ENCODE results near the gene OGG1. TPM values are rescaled to one million over a fixed set of nuclear protein-coding genes. Genes with fewer than 3 reads are reported as not detected.

OGG1 gene
- total RNA-seq, 4 donors from 2014 or later, result 26.8 to 54.9 (median 40.6) TPM

DNA sequence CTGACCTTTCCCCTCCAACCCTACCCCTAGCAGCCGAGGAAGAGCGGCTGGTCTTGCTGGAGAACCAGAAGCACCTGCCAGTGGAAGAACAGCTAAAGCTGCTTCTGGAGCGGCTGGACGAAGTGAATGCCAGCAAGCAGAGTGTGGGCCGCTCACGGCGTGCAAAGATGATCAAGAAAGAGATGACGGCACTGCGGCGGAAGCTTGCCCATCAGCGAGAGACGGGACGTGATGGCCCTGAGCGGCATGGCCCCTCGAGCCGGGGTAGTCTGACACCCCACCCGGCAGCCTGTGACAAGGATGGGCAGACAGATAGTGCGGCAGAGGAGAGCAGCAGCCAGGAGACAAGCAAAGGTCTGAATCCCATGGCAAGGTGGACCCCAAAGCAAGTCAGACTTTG, 6.2 kb upstream of the OGG1 start:
- Histone ChIP-seq H3K27me3 (no peaks in the 10 kb centered on the region), H3K4me3 (no peak overlapping the region), H3K36me3 (peaks cover 17 to 100% (median 67%) of the 10 kb centered on the region in 3 donors), H3K4me1 (peaks cover 0 to 2% (median 0%) of the 10 kb centered on the region in 4 donors), H3K27ac (no peak overlapping the region), H3K9me3 (no peaks in the 10 kb centered on the region)
- 93 to 94% methylated on average over 18 of the region's 18 CpGs for WGBS, 2 donors
- DNase-seq (ENCODE audit: low spot score in 2 of 2), result no peak
- TF ChIP-seq CTCF (IDR thresholded peaks at IDR 0.05), result no peak
- TF ChIP-seq EP300 (IDR thresholded peaks at IDR 0.05), result no peak
- no peak for TF ChIP-seq POLR2A (IDR thresholded peaks at IDR 0.05)

DNA sequence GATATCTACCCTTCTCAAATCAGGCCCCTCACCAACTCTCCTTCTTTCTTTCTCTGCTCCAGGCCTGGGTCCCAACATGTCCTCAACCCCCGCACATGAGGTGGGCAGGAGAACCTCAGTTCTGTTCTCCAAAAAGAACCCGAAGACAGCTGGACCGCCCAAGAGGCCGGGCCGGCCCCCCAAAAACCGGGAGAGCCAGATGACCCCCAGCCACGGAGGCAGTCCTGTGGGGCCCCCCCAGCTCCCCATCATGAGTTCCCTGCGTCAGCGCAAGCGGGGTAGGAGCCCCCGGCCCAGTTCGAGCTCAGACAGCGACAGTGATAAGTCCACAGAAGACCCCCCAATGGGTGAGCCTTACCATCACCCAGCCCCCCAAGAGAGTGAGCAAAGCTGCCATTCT, 5.6 kb upstream of the OGG1 start:
- no peak for DNase-seq (ENCODE audit: low spot score in 2 of 2)
- peaks cover 0 to 8% (median 4%) of the 10 kb centered on the region in 4 donors for H3K4me1 ChIP-seq
- 90 to 100% methylated on average over 4 to 13 of the region's 13 CpGs for WGBS, 2 donors
- TF ChIP-seq EP300 (IDR thresholded peaks at IDR 0.05) (no peak), POLR2A (IDR thresholded peaks at IDR 0.05) (no peak), CTCF (IDR thresholded peaks at IDR 0.05) (no peak)
- H3K27me3 ChIP-seq, result no peaks in the 10 kb centered on the region
- H3K4me3 ChIP-seq, result no peak overlapping the region
- peaks cover 16 to 97% (median 61%) of the 10 kb centered on the region in 3 donors for H3K36me3 ChIP-seq
- H3K27ac ChIP-seq, result no peak overlapping the region
- H3K9me3 ChIP-seq, result no peaks in the 10 kb centered on the region

GRCh38 chr3:9745521-9745920, 4.2 kb upstream of the OGG1 start:
- Histone ChIP-seq H3K27me3 (no peaks in the 10 kb centered on the region), H3K36me3 (peaks cover 11 to 84% (median 47%) of the 10 kb centered on the region in 3 donors), H3K9me3 (no peaks in the 10 kb centered on the region), H3K4me1 (peaks cover 0 to 14% (median 9%) of the 10 kb centered on the region in 4 donors), H3K4me3 (no peak overlapping the region), H3K27ac (no peak overlapping the region)
- TF ChIP-seq CTCF (IDR thresholded peaks at IDR 0.05), result no peak
- TF ChIP-seq EP300 (IDR thresholded peaks at IDR 0.05), result no peak
- TF ChIP-seq POLR2A (IDR thresholded peaks at IDR 0.05), result no peak
- no peak for DNase-seq (ENCODE audit: low spot score in 2 of 2)
- WGBS, 2 donors, result 89 to 90% methylated on average over 12 of the region's 12 CpGs

- WGBS, 2 donors, result 79 to 80% methylated on average over 5 of the region's 5 CpGs
- Histone ChIP-seq H3K4me1 (peaks cover 0 to 22% (median 17%) of the 10 kb centered on the region in 4 donors), H3K36me3 (peaks cover 11 to 78% (median 39%) of the 10 kb centered on the region in 3 donors), H3K27ac (no peak overlapping the region), H3K9me3 (no peaks in the 10 kb centered on the region), H3K4me3 (no peak overlapping the region), H3K27me3 (no peaks in the 10 kb centered on the region)
- no peak for DNase-seq (ENCODE audit: low spot score in 2 of 2)
- TF ChIP-seq EP300 (IDR thresholded peaks at IDR 0.05), result no peak
- TF ChIP-seq POLR2A (IDR thresholded peaks at IDR 0.05), result no peak
- no peak for TF ChIP-seq CTCF (IDR thresholded peaks at IDR 0.05)
Measured at GRCh38 chr3:9746330-9746729, 3.4 kb upstream of the OGG1 start.

DNA sequence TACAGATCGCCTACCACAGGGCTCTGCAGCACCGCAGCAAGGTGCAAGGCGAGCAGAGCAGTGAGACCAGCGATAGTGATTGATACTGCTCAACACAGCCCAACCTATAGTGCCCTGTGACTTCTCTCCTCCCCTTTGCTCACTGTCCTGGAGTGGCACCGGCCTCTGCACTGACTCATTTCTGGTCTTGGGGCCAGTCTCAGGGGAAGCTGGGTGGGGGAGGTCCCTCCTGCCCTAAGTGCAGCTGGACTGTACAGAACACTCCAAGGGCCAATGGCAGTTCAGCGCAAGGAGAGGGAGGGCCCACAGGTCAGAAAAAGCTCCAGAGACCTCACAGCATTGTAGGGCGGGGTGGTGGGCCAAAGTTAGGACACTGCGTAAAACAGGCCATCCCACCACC, 2.5 kb upstream of the OGG1 start:
- peaks cover 10 to 78% (median 30%) of the 10 kb centered on the region in 3 donors for H3K36me3 ChIP-seq
- no peak overlapping the region for H3K27ac ChIP-seq
- 81 to 92% methylated on average over 8 of the region's 8 CpGs for WGBS, 2 donors
- no peak for DNase-seq (ENCODE audit: low spot score in 2 of 2)
- no peak for TF ChIP-seq POLR2A (IDR thresholded peaks at IDR 0.05)
- TF ChIP-seq EP300 (IDR thresholded peaks at IDR 0.05), result no peak
- TF ChIP-seq CTCF (IDR thresholded peaks at IDR 0.05), result no peak
- no peaks in the 10 kb centered on the region for H3K27me3 ChIP-seq
- H3K4me1 ChIP-seq, result peaks cover 0 to 31% (median 20%) of the 10 kb centered on the region in 4 donors
- no peak overlapping the region for H3K4me3 ChIP-seq
- no peaks in the 10 kb centered on the region for H3K9me3 ChIP-seq
